ENCODE results near the gene RS1. TPM values are rescaled to one million over a fixed set of nuclear protein-coding genes. Genes with fewer than 3 reads are reported as not detected.

The RS1 gene
- total RNA-seq (not detected), total RNA-seq (0 reads per million in 2 donors)

DNA sequence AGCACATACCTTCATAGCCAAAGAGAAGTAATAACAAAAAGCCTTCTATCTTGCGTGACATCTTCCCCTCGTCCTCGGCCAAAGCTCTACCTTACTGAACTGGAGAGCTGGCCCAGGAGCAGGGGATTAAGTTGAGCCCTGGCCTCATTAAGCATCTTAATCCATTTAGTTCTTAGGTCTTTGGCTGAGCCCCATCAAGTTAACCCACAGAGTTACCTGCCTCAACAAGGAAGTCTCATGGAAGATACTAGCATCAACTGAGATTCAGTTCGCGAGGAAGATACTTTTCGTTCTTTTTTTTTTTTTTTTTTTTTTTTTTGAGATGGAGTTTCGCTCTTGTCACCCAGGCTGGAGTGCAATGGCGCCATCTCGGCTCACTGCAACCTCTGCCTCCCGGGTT, at the start of gene RS1:
RS1 (minus strand) TSS at position 101 of the 400 bp plus-strand sequence; CDS start at position 61, 40 bp downstream.
- H3K4me1 Mint-ChIP-seq: peaks cover 12% of the 10 kb centered on the region
- no peak within 1 kb of the TSS for H3K4me3 Mint-ChIP-seq
- peak within 1 kb of the TSS; percentile 34 for H3K27ac Mint-ChIP-seq
- H3K9me3 ChIP-seq (ENCODE audit: control insufficient read depth, low read length, poor library complexity, severe bottlenecking): no peaks in the 10 kb centered on the region
- DNase-seq (no peak), ATAC-seq (no peak)
- no peaks in the 10 kb centered on the region for H3K27me3 Mint-ChIP-seq
- peaks cover 2% of the 10 kb centered on the region for H3K36me3 Mint-ChIP-seq (ENCODE audit: low read depth)

DNA sequence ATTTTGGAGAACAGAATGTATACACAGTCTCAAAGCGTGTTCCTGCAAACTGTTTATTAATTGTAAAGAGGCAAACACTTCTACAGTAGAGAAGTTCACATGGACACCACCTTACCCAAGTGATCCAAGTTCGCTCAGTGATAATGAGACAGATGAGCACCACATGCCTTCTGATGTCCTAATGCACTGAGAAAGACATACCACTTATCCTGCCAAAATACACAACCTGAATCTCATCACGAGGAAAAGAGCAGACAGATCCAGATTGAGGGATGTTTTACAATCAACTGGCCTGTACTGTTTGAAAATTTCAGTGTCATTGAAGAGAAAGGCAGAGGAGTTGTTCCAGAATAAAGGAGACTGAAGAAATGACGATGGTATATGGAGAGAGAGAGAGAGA, 47.9 kb upstream of the RS1 start:
- Mint-ChIP-seq H3K27me3 (peaks cover 7% of the 10 kb centered on the region), H3K4me3 (no peak overlapping the region), H3K36me3 (ENCODE audit: low read depth) (no peaks in the 10 kb centered on the region), H3K4me1 (no peaks in the 10 kb centered on the region), H3K27ac (no peak overlapping the region)
- H3K9me3 ChIP-seq (ENCODE audit: control insufficient read depth, low read length, poor library complexity, severe bottlenecking): no peaks in the 10 kb centered on the region
- ATAC-seq (no peak), DNase-seq (no peak)

DNA sequence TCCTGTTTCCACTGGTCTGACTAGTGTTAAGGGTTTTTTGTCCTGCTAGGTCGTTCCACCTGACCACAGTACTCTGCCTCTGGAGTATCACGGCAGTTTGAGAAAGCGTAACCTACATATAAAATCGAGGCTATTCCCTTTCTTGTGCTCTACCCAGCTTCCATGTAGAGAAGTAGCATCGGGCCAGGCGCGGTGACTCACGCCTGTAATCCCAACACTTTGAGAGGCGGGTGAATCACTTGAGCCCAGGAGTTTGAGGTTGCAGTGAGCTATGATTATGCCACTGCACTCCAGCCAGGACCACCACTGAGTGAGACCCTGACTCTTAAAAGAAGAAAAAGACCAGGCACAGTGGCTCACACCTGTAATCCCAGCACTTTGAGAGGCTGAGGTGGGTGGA, 43.0 kb upstream of the RS1 start:
- peaks cover 7% of the 10 kb centered on the region for H3K27me3 Mint-ChIP-seq

DNA sequence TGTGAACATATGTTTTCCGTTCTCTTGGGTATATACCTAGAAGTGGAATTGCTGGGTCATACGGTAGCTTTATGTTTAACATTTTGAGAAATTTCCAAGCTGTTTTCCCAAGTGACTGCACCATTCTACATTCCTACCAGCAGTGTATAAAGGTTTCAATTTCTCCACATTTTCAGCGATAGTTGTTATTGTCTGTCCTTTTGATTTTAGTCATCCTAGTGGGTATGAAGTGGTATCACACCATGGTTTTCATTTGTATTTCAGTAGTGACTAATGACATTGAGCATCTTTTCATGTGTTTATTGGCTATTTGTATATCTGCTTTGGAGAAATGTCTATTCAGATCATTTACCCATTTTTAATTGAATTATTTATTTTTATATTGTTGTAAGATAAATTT, 37.9 kb upstream of the RS1 start:
- no peaks in the 10 kb centered on the region for H3K36me3 Mint-ChIP-seq (ENCODE audit: low read depth)
- no peak overlapping the region for H3K27ac Mint-ChIP-seq
- H3K27me3 Mint-ChIP-seq: no peaks in the 10 kb centered on the region
- H3K9me3 ChIP-seq (ENCODE audit: control insufficient read depth, low read length, poor library complexity, severe bottlenecking): no peaks in the 10 kb centered on the region
- no peak overlapping the region for H3K4me3 Mint-ChIP-seq
- DNase-seq: no peak
- no peaks in the 10 kb centered on the region for H3K4me1 Mint-ChIP-seq
- ATAC-seq: no peak

More for the DNA sequence above, 43.0 kb upstream of the RS1 start:
- Mint-ChIP-seq H3K4me1 (no peaks in the 10 kb centered on the region), H3K27ac (no peak overlapping the region), H3K36me3 (ENCODE audit: low read depth) (no peaks in the 10 kb centered on the region), H3K4me3 (no peak overlapping the region)
- DNase-seq (no peak), ATAC-seq (no peak)
- H3K9me3 ChIP-seq (ENCODE audit: control insufficient read depth, low read length, poor library complexity, severe bottlenecking): no peaks in the 10 kb centered on the region

DNA sequence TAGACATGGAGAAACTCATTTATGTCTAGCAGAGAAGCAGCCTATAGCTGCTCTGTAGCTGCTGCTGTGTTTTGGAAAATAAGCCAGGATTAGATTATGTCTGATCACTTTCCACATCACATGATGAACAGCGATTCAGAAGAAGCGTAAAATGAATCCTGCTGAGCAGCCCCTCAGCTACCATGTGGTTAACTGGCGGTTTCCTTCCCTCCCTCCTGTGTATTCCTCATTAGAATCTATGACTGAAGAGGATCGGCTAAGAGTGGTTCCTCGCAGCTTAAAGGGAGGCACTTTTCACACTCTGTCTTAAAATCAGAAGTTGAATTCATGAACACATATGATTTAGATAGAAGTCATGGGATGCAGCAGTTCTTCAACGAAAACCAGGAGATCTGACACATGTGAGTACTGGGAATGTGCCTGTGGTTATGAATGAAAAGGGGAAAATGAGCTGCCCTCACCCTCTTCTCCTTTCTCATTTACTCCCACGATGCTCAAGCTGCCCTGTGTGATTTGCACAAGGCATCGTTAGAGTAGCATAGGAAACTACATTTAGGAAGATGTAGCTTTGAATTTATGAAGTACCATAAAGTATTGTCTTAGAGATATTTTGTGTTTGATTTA, 35.6 kb upstream of the RS1 start, which contains the start of gene PPEF1:
PPEF1 (plus strand) TSS at position 220 of the 624 bp plus-strand sequence; CDS start at position 356, 136 bp downstream.
- no peak for ATAC-seq
- Mint-ChIP-seq H3K36me3 (ENCODE audit: low read depth) (no peaks in the 10 kb centered on the region), H3K4me1 (no peaks in the 10 kb centered on the region), H3K27me3 (no peaks in the 10 kb centered on the region), H3K27ac (no peak within 1 kb of the TSS), H3K4me3 (no peak within 1 kb of the TSS)
- no peaks in the 10 kb centered on the region for H3K9me3 ChIP-seq (ENCODE audit: control insufficient read depth, low read length, poor library complexity, severe bottlenecking)
- DNase-seq: no peak

DNA sequence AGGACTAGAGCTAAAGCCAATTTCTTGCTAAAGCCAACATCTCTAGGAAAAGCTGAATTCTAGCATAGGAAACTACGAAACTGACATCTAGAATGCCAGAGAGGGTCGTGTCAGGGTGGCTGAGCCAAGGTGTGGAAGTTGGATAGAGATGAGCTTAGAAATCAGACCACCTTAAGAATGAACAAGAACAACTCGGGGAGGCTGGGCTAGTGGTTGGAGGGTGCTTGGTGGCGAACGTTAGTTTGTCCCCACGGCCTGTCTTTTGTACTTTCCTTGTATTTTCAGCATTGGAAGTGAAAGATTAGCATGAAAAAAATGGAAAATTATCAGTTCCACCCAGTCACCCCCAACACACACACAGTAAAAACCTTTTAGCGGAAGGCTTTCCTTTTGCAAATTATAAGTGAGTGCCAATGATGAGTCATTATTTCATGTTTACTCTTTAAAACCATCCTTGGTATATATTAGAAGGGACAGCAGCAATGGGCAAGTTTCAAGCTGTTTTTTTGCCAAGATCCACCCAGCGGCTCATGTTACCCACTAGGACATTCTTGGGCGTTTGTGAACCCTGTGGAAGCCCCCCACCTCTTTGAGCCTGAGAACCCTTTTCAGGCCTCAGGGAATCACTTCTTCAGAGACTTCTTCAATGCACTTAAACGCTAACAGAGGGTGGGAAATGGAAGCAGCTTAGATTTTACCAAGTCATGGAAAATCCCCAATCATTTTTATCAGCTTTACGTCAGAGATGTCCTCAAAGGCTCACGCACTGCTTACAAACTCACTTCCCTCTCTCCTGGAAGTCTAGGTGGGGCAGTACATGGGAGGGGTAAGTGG, 30.7 kb upstream of the RS1 start:
- Mint-ChIP-seq H3K27ac (no peak overlapping the region), H3K36me3 (ENCODE audit: low read depth) (no peaks in the 10 kb centered on the region), H3K4me1 (no peaks in the 10 kb centered on the region), H3K27me3 (peaks cover 7% of the 10 kb centered on the region), H3K4me3 (no peak overlapping the region)
- DNase-seq: no peak
- no peak for ATAC-seq
- no peaks in the 10 kb centered on the region for H3K9me3 ChIP-seq (ENCODE audit: control insufficient read depth, low read length, poor library complexity, severe bottlenecking)

DNA sequence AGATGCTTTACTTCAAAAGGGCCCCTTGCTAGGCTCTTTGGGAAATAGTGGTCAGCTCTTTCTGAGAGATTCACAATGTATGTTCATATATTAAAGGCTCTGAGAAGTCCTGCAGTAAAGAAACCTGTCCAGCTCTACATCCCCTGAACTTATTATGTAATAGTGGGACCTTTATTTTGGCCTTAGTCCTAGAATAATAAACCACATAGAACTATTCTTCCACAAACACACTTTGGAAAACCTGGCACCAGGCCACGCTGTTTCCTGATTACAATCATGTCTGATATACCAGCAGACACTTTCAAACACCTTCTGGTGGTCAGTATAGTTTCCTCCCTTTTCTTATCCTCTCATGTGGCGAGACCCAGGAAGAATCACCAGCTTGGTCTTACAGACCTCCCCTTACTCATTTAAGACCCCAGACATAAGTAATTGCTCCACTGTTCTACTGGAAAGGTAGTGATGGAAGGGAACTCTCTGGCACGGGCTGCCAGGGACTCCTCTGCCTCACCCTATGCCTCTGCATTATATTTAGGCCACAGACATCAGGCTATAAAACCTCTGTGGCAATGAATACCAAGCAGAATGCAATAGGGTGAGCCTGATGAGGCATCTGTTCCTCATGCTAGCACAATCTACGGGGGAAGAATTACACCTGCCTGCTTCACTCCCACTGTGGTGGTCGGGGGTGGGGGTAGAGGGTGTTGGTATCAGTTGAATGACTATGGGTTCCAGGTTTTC, 29.9 kb upstream of the RS1 start:
- no peak overlapping the region for H3K27ac Mint-ChIP-seq
- no peaks in the 10 kb centered on the region for H3K4me1 Mint-ChIP-seq
- H3K9me3 ChIP-seq (ENCODE audit: control insufficient read depth, low read length, poor library complexity, severe bottlenecking): no peaks in the 10 kb centered on the region
- ATAC-seq: no peak
- no peak for DNase-seq
- no peaks in the 10 kb centered on the region for H3K36me3 Mint-ChIP-seq (ENCODE audit: low read depth)
- peaks cover 7% of the 10 kb centered on the region for H3K27me3 Mint-ChIP-seq
- H3K4me3 Mint-ChIP-seq: no peak overlapping the region

DNA sequence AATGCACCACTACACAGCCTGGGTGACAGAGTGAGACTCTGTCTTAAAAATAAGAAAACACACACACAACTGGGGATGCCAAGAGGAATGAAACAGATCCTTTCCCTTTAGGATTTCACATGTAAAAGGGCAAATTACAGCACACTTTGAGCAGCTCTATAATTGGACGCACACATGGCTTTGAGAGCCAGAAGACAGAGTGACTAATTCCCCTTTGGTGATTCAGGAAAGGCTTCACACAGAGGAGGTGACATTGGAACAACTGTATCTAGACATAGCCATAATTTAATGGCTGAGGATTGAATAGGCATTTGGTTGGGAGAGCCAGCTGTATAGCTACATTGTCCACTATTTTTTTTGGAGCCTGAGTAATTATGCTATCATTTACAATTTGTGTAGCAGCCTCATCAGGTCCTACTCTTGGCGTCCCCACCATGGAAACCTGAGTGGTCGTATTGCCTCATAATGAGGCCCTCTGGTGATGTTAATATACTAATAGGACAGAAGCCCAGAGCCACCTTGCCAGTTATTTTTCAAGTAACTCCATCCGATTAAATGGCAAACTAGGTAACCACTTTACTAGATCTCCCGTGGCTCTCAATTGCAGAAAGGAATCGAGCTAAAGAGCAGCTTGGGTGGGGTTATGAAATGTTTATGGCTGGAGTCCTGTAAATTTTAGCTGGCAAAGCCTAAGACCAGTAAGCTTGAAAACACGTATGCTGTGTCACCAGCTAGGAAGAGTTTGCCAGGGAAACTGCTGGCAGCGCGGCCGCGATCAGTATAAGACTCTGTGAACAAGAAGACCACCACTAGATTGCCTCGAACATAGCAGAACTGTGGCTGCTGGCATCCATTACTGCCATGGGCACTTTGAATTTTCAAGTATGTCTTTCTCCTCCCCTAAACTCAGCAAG, 27.1 kb upstream of the RS1 start:
- no peak overlapping the region for H3K4me3 Mint-ChIP-seq
- DNase-seq (no peak), ATAC-seq (no peak)

DNA sequence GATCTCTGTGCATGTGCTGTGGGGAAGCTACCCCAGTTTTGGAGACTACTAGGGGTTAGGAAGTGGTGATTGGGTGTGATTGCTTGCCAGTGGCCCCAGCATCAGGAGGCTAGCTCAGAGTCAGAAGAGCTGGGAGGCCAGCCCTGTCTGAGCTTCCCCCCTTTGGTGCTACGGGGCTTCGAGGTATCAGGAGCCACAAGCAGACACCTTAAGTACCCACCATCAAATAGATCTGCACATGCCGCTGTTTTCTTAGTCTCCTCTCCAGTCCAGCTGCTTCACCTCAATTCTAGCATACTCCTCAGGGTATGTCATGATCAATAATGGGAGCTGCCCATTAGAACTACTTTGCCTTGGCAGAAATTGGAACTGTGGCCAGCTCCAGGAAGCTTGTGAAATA, 24.7 kb upstream of the RS1 start:
- Mint-ChIP-seq H3K4me1 (no peaks in the 10 kb centered on the region), H3K36me3 (ENCODE audit: low read depth) (no peaks in the 10 kb centered on the region), H3K27me3 (peaks cover 12% of the 10 kb centered on the region), H3K4me3 (no peak overlapping the region), H3K27ac (no peak overlapping the region)
- no peaks in the 10 kb centered on the region for H3K9me3 ChIP-seq (ENCODE audit: control insufficient read depth, low read length, poor library complexity, severe bottlenecking)
- no peak for DNase-seq
- ATAC-seq: no peak

More for the DNA sequence above, 27.1 kb upstream of the RS1 start:
- Mint-ChIP-seq H3K27me3 (peaks cover 7% of the 10 kb centered on the region), H3K36me3 (ENCODE audit: low read depth) (no peaks in the 10 kb centered on the region), H3K27ac (no peak overlapping the region), H3K4me1 (no peaks in the 10 kb centered on the region)
- H3K9me3 ChIP-seq (ENCODE audit: control insufficient read depth, low read length, poor library complexity, severe bottlenecking): no peaks in the 10 kb centered on the region

DNA sequence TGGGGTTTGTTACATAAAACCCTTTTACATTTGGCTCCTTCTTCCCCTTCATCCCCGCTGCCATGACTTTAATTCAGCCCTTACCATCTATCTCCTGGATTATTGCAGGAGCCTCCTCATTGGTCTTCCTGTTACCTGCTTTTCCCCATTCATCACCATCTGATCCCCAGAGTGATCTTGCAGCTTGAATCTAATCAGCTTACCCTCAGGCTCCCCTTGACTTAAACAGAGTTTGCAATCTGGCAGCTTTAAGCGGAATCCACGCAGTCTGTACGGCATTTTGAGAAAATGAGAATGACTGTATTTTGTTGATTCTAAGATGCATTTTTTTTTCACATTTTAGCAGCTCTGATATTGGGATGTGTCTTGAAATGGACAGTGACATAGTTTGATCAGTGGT, 20.6 kb upstream of the RS1 start:
- no peak for DNase-seq
- H3K36me3 Mint-ChIP-seq (ENCODE audit: low read depth): no peaks in the 10 kb centered on the region
- ATAC-seq: no peak
- peaks cover 5% of the 10 kb centered on the region for H3K27me3 Mint-ChIP-seq
- H3K27ac Mint-ChIP-seq: no peak overlapping the region
- H3K9me3 ChIP-seq (ENCODE audit: control insufficient read depth, low read length, poor library complexity, severe bottlenecking): no peaks in the 10 kb centered on the region
- no peaks in the 10 kb centered on the region for H3K4me1 Mint-ChIP-seq
- no peak overlapping the region for H3K4me3 Mint-ChIP-seq

DNA sequence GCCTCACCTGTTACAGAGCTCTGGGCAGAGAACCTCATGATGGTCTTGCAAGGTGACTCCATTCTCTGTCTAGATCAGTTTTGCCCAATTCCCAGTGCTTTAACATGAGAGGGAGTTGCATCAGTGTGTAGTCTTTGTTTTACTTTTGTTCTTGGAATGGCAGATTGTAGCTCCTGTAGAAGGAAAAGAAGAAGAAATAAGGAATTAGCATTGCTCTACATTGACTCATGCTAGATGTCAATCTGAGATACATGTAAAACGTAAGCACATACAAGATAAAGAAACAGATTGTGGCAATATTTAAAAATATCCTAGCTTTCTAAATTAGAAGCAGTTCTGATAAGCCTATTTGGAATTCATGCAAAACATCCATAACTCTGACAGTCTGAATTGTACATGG, 19.5 kb upstream of the RS1 start:
- H3K27me3 Mint-ChIP-seq: peaks cover 5% of the 10 kb centered on the region
- H3K4me3 Mint-ChIP-seq: no peak overlapping the region
- H3K9me3 ChIP-seq (ENCODE audit: control insufficient read depth, low read length, poor library complexity, severe bottlenecking): no peaks in the 10 kb centered on the region

DNA sequence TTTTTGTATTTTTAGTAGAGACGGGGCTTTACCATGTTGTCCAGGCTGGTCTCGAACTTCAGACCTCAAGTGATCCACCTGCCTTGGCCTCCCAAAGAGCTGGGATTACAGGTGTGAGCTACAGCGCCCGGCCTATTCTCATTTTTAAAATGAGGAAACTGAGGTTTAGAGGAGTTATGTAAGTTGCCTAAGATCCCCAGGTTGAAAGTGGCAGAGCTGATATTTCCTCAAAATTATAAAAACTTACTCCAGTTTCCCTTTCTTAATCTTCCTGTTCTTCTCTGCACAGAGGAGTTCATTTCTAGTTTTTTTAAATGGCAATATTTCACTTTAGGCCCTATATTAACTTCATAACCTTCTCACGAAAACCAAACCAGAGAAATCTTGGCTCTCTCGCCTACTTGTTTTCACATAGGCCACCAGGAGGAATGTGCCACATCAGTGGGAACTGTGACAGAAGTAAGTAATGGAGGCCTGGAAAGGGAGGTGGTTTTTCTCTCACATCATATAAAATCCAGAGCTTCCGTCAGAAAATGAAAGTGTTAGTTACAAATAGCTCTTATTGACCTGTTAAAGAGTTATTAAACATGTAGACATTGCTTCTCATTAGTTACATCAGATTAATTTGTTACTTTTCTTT, 16.1 kb upstream of the RS1 start:
- no peaks in the 10 kb centered on the region for H3K9me3 ChIP-seq (ENCODE audit: control insufficient read depth, low read length, poor library complexity, severe bottlenecking)
- H3K27ac Mint-ChIP-seq: no peak overlapping the region
- H3K4me1 Mint-ChIP-seq: no peaks in the 10 kb centered on the region
- ATAC-seq (no peak), DNase-seq (no peak)
- peaks cover 5% of the 10 kb centered on the region for H3K27me3 Mint-ChIP-seq
- H3K4me3 Mint-ChIP-seq: no peak overlapping the region
- H3K36me3 Mint-ChIP-seq (ENCODE audit: low read depth): no peaks in the 10 kb centered on the region

More for the DNA sequence above, 19.5 kb upstream of the RS1 start:
- DNase-seq (no peak), ATAC-seq (no peak)
- Mint-ChIP-seq H3K36me3 (ENCODE audit: low read depth) (no peaks in the 10 kb centered on the region), H3K4me1 (no peaks in the 10 kb centered on the region), H3K27ac (no peak overlapping the region)

Data from T-helper 17 cell (primary cell).